ENCODE data around the gene TBL1XR1.

DNA sequence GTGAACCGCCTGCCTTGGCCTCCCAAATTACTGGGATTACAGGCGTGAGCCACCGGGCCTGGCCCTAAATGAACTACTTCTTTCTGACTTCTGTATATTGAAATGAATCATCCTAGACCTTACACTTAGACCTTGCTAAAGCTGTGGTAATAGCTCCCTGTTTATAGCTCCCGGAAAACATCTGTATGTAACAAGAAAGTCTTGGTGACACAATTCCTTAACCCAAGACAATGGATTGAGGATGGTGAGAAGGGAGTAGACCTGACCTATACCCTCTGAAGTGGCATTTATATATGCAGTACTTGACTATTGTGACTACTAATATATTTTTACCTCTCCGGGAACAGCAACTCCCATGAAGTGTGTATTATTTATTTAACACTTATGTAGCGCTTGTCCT is 48.0 kb upstream of the TBL1XR1 start:
- TF ChIP-seq POLR2AphosphoS5 (IDR thresholded peaks at IDR 0.05; ENCODE audit: low read depth, low read length) (no peak), POLR2A (IDR thresholded peaks at IDR 0.05; ENCODE audit: borderline replicate concordance, extremely low read depth, insufficient read depth, insufficient read length) (no peak), SIN3A (IDR thresholded peaks at IDR 0.05; ENCODE audit: low read depth) (no peak), EZH2 (IDR thresholded peaks at IDR 0.05) (no peak), EZH2phosphoT487 (IDR thresholded peaks at IDR 0.05; ENCODE audit: borderline replicate concordance) (no peak), CEBPB (IDR thresholded peaks at IDR 0.05; ENCODE audit: low read depth) (no peak)
- TF ChIP-seq, protein P1, sequence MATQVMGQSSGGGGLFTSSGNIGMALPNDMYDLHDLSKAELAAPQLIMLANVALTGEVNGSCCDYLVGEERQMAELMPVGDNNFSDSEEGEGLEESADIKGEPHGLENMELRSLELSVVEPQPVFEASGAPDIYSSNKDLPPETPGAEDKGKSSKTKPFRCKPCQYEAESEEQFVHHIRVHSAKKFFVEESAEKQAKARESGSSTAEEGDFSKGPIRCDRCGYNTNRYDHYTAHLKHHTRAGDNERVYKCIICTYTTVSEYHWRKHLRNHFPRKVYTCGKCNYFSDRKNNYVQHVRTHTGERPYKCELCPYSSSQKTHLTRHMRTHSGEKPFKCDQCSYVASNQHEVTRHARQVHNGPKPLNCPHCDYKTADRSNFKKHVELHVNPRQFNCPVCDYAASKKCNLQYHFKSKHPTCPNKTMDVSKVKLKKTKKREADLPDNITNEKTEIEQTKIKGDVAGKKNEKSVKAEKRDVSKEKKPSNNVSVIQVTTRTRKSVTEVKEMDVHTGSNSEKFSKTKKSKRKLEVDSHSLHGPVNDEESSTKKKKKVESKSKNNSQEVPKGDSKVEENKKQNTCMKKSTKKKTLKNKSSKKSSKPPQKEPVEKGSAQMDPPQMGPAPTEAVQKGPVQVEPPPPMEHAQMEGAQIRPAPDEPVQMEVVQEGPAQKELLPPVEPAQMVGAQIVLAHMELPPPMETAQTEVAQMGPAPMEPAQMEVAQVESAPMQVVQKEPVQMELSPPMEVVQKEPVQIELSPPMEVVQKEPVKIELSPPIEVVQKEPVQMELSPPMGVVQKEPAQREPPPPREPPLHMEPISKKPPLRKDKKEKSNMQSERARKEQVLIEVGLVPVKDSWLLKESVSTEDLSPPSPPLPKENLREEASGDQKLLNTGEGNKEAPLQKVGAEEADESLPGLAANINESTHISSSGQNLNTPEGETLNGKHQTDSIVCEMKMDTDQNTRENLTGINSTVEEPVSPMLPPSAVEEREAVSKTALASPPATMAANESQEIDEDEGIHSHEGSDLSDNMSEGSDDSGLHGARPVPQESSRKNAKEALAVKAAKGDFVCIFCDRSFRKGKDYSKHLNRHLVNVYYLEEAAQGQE (IDR thresholded peaks at IDR 0.05; ENCODE audit: low read depth) = no peak
- TF ChIP-seq, protein P2, sequence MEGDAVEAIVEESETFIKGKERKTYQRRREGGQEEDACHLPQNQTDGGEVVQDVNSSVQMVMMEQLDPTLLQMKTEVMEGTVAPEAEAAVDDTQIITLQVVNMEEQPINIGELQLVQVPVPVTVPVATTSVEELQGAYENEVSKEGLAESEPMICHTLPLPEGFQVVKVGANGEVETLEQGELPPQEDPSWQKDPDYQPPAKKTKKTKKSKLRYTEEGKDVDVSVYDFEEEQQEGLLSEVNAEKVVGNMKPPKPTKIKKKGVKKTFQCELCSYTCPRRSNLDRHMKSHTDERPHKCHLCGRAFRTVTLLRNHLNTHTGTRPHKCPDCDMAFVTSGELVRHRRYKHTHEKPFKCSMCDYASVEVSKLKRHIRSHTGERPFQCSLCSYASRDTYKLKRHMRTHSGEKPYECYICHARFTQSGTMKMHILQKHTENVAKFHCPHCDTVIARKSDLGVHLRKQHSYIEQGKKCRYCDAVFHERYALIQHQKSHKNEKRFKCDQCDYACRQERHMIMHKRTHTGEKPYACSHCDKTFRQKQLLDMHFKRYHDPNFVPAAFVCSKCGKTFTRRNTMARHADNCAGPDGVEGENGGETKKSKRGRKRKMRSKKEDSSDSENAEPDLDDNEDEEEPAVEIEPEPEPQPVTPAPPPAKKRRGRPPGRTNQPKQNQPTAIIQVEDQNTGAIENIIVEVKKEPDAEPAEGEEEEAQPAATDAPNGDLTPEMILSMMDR (IDR thresholded peaks at IDR 0.05 in 2 of 3, conservative IDR thresholded peaks at IDR 0.05 in 1 of 3; ENCODE audit: borderline replicate concordance in 1 of 3, insufficient read depth in 1 of 3, low read depth in 2 of 3, low read length in 2 of 3) = no peak
- TF ChIP-seq, protein P3, sequence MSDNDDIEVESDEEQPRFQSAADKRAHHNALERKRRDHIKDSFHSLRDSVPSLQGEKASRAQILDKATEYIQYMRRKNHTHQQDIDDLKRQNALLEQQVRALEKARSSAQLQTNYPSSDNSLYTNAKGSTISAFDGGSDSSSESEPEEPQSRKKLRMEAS (IDR thresholded peaks at IDR 0.05) = no peak

All from HCT116 (cell line).